ENCODE data around the gene ATP8A1. TPM values are rescaled to one million over a fixed set of nuclear protein-coding genes. Genes with fewer than 3 reads are reported as not detected.

Gene ATP8A1
- total and polyA plus RNA-seq, 12 donors, result 3.4 to 27.9 (median 17.5) TPM

DNA sequence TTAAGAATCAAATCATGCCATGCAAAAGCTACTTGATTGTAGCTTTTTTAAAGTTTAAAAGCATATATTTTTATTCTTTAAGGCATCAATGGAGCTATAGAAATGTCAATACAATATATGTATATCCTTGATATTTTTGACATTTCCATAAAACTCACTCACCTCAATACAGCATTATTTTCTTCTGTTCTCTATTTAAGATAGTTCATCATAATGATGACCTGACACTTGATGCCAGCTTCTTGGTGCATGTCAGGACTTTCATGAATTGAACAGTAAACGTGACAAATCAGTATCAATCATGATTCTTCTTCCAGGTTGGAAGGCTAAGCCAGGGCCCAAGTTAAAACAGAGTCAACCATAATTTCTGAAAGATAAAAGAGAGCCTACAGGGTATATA, 33.6 kb upstream of the ATP8A1 start:
- Histone ChIP-seq H3K9me3 (no peaks in the 10 kb centered on the region), H3K4me1 (no peaks in the 10 kb centered on the region), H3K27ac (no peak overlapping the region), H3K4me3 (no peak overlapping the region), H3K27me3 (no peaks in the 10 kb centered on the region), H3K36me3 (no peaks in the 10 kb centered on the region)
- TF ChIP-seq, protein P1, sequence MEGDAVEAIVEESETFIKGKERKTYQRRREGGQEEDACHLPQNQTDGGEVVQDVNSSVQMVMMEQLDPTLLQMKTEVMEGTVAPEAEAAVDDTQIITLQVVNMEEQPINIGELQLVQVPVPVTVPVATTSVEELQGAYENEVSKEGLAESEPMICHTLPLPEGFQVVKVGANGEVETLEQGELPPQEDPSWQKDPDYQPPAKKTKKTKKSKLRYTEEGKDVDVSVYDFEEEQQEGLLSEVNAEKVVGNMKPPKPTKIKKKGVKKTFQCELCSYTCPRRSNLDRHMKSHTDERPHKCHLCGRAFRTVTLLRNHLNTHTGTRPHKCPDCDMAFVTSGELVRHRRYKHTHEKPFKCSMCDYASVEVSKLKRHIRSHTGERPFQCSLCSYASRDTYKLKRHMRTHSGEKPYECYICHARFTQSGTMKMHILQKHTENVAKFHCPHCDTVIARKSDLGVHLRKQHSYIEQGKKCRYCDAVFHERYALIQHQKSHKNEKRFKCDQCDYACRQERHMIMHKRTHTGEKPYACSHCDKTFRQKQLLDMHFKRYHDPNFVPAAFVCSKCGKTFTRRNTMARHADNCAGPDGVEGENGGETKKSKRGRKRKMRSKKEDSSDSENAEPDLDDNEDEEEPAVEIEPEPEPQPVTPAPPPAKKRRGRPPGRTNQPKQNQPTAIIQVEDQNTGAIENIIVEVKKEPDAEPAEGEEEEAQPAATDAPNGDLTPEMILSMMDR (IDR thresholded peaks at IDR 0.05), result no peak
- DNase-seq (no peak), ATAC-seq (no peak)
- WGBS, 2 donors, result 34 to 55% methylated on average over 1 of the region's 1 CpG
- intact Hi-C loops (cut with DNase I), result no loop called here

DNA sequence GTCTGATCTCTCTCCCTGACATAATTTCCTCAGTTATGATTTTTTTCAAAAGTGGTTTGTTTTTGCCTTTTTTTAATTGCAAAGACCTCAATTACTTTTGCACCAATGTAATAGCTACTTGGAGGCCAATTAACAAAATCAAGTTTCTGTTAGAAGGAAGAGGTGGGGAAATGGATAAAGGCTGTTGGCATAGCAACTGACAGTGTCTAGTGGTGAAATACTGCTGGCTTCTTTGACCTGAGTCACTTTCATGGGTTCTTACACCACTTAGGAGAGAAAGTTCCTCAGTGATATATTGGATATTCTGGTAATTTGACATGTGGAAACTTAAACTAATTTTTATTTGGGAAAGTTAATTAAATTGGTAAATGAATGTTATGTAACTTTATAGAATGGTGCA, 26.5 kb upstream of the ATP8A1 start:
- H3K4me1 ChIP-seq, result no peaks in the 10 kb centered on the region
- no peak for ATAC-seq
- TF ChIP-seq, protein P1 (IDR thresholded peaks at IDR 0.05), result no peak
- no peaks in the 10 kb centered on the region for H3K27me3 ChIP-seq
- DNase-seq, result no peak
- H3K27ac ChIP-seq, result no peak overlapping the region
- intact Hi-C loops (cut with DNase I), result no loop called here
- H3K4me3 ChIP-seq, result no peak overlapping the region
- no peaks in the 10 kb centered on the region for H3K36me3 ChIP-seq
- no peaks in the 10 kb centered on the region for H3K9me3 ChIP-seq

DNA sequence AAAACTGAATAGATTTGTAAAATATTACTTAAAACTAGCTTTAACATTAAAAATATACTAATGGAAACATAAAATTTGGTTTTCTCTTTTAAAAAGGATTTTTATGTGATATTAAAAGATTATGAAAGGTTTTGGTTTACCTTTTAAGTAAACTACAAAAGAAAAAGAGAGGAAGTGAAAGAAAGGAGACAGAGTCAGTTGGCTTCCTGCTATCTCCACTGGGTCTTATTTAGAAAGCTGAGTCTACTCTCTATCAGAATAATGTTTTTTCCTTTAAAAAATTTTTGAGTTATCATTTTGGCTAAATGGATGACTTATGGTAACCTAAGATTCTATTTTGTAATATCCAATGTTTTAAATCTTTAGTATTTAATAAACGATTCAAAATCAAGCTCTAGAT, 21.6 kb upstream of the ATP8A1 start:
- Histone ChIP-seq H3K4me3 (no peak overlapping the region), H3K27me3 (no peaks in the 10 kb centered on the region), H3K9me3 (no peaks in the 10 kb centered on the region), H3K27ac (no peak overlapping the region), H3K36me3 (no peaks in the 10 kb centered on the region), H3K4me1 (peaks cover 0 to 1% (median 0%) of the 10 kb centered on the region in 9 donors)
- 77 to 86% methylated on average over 1 of the region's 1 CpG for WGBS, 2 donors
- DNase-seq (no peak), ATAC-seq (no peak)
- TF ChIP-seq, protein P1 (IDR thresholded peaks at IDR 0.05), result no peak
- intact Hi-C loops (cut with DNase I), result no loop called here

DNA sequence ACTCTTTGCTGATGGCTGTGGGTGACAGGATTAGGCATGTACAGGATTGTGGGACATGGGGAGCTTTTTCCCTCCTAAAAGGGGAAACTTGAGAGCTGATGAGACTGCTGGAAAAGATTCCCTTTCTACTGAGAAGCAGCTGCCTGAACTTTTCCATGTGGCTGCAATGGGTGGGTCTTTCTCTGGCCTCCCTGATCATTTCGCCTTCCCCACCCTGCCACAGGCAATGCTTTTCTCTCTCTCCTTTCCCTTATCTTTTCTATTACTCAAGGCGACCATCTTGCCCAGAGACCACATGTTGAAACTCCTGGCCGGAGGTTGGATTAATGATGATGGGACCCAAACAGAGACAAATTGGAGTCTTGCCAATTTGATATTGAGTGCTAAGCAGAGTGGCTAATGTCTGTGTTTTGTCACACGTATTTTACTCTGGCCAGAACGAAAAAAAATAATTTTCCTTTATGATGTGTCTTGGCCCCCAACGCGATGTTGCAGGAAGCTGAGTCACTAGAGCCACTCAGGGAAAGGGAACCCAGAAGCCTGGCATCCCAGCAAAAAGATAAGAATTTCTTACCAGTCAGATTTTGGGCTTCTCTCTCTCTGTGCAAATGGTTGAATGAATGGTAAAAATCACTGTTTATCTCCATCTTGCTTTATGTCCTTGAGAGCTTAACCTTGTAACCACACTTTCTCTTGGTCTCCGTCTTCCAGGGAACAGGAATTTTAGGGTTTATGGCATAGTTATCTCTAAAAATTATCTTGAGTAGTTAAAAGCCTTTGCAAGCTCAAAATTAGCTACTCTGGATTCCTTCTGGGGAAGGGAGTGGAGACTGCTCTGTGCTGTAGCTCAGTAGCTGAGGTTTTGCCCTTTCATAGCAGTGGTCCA, 19.4 kb upstream of the ATP8A1 start:
- H3K27ac ChIP-seq, result no peak overlapping the region
- no peaks in the 10 kb centered on the region for H3K27me3 ChIP-seq
- TF ChIP-seq, protein P1 (IDR thresholded peaks at IDR 0.05), result no peak
- H3K9me3 ChIP-seq, result no peaks in the 10 kb centered on the region
- H3K4me3 ChIP-seq, result no peak overlapping the region
- ATAC-seq, result no peak
- no peaks in the 10 kb centered on the region for H3K36me3 ChIP-seq
- DNase-seq, result no peak
- 59 to 61% methylated on average over 8 of the region's 8 CpGs for WGBS, 2 donors
- peaks cover 0 to 20% (median 0%) of the 10 kb centered on the region in 9 donors for H3K4me1 ChIP-seq
- intact Hi-C loops (cut with DNase I), result no loop called here
